HepG2 (cell line): ENCODE data around the gene MLXIPL. TPM values are rescaled to one million over a fixed set of nuclear protein-coding genes. Genes with fewer than 3 reads are reported as not detected.

Experiments
- ARNTL ChIP-seq: sonication (generic); formaldehyde crosslinking; IDR thresholded peaks from 2 replicates; pipeline ENCODE4 v1.4.0; 2020; ENCODE audit warnings: mild to moderate bottlenecking, missing genetic modification reagents
- CENPX ChIP-seq: sonication (generic); formaldehyde crosslinking; IDR thresholded peaks from 2 replicates; pipeline ENCODE4 v1.9.0; 2021; ENCODE audit warnings: mild to moderate bottlenecking, missing genetic modification reagents, moderate library complexity
- ELF3 ChIP-seq: IDR thresholded peaks from 2 replicates; pipeline ENCODE4 v1.6.1; 2016; ENCODE audit warnings: missing genetic modification reagents, missing compliant biosample characterization
- FLYWCH1 ChIP-seq: sonication (generic); formaldehyde crosslinking; IDR thresholded peaks from 2 replicates; pipeline ENCODE4 v1.8.1; 2023; ENCODE audit warnings: mild to moderate bottlenecking, missing genetic modification reagents
- HIVEP1 ChIP-seq: sonication (generic); formaldehyde crosslinking; IDR thresholded peaks from 2 replicates; pipeline ENCODE4 v1.4.0; 2020; ENCODE audit warnings: mild to moderate bottlenecking, missing genetic modification reagents
- MED1 ChIP-seq: sonication (generic); formaldehyde crosslinking; IDR thresholded peaks from 2 replicates; pipeline ENCODE4 v1.4.0; 2020; ENCODE audit warnings: missing genetic modification reagents
- SKI ChIP-seq: fragments of 450-650 bp; IDR thresholded peaks from one replicate; pipeline ENCODE4 v1.6.1; 2018; ENCODE audit warnings: mild to moderate bottlenecking; ENCODE audit not compliant: partially characterized antibody
- TAF15 ChIP-seq: fragments of 200-400 bp; formaldehyde crosslinking; IDR thresholded peaks from one replicate; pipeline ENCODE4 v1.6.1; 2018; ENCODE audit warnings: mild to moderate bottlenecking, low read depth, low read length; ENCODE audit not compliant: poor library complexity, severe bottlenecking
- TEAD3 ChIP-seq: optimal IDR thresholded peaks from 2 replicates; pipeline ENCODE3; 2016; ENCODE audit warnings: borderline replicate concordance
- ZNF264 ChIP-seq: sonication (generic); formaldehyde crosslinking; IDR thresholded peaks from 2 replicates; pipeline ENCODE4 v1.4.0; 2020; ENCODE audit warnings: missing genetic modification reagents
- ZNF296 ChIP-seq: sonication (generic); formaldehyde crosslinking; conservative IDR thresholded peaks from 2 replicates; pipeline ENCODE4 v1.5.0; 2020; ENCODE audit warnings: mild to moderate bottlenecking, missing genetic modification reagents
- ZNF614 ChIP-seq: IDR thresholded peaks from 2 replicates; pipeline ENCODE4 v1.6.1; 2018; ENCODE audit warnings: missing biosample characterization, missing genetic modification reagents, inconsistent platforms, borderline replicate concordance
- ZNF839 ChIP-seq: sonication (generic); formaldehyde crosslinking; IDR thresholded peaks from 2 replicates; pipeline ENCODE4 v1.4.0; 2020; ENCODE audit warnings: missing genetic modification reagents, mild to moderate bottlenecking, borderline replicate concordance
- polyA plus RNA-seq, 8 experiments: library from polyadenylated mRNA; depleted of rRNA in 3 of 8; stranded (reverse) in 7 of 8; unstranded in 1 of 8; fragments of >200 nt; fragmentation: Illumina TruSeq in 4 of 8; extraction: Trizol in 4 of 8; gene quantifications; 2 replicates each; pipeline versions ENCODE4 v1.2.1 to v1.2.3, GENCODE V29; 2011 to 2016; ENCODE audit warnings: low read depth in 4 of 8, missing spikeins in 1 of 8, mixed read lengths in 1 of 8; ENCODE audit not compliant: insufficient read depth in 1 of 8
- total RNA-seq, 5 experiments: library from RNA; depleted of rRNA; stranded (reverse); fragments of >200 nt; fragmentation: Illumina TruSeq; extraction: Trizol; gene quantifications; 2 replicates each; pipeline ENCODE4 v1.2.3, GENCODE V29; 2016; ENCODE audit warnings: low read depth in 1 of 5
- TF ChIP-seq, protein P1 (sequence below): sonication (generic); formaldehyde crosslinking; IDR thresholded peaks from 2 replicates; pipeline ENCODE4 v1.8.0; 2022; ENCODE audit warnings: mild to moderate bottlenecking, missing genetic modification reagents, moderate library complexity
- TF ChIP-seq, protein P2 (sequence below): sonication (generic); formaldehyde crosslinking; IDR thresholded peaks from 2 replicates; pipeline ENCODE4 v1.4.0; 2020; ENCODE audit warnings: missing genetic modification reagents
- TF ChIP-seq, protein P3 (sequence below): sonication (generic); formaldehyde crosslinking; IDR thresholded peaks from 2 replicates; pipeline ENCODE4 v1.5.0; 2020; ENCODE audit warnings: missing genetic modification reagents
- TF ChIP-seq, protein P4 (sequence below): sonication (generic); formaldehyde crosslinking; IDR thresholded peaks from 2 replicates; pipeline ENCODE4 v1.5.1; 2020; ENCODE audit warnings: missing genetic modification reagents, mild to moderate bottlenecking, borderline replicate concordance
- TF ChIP-seq, protein P5 (sequence below): sonication (generic); formaldehyde crosslinking; IDR thresholded peaks from 2 replicates; pipeline ENCODE4 v1.8.1; 2023; ENCODE audit warnings: mild to moderate bottlenecking, missing genetic modification reagents
- TF ChIP-seq, protein P6 (sequence below): sonication (generic); formaldehyde crosslinking; IDR thresholded peaks from 2 replicates; pipeline ENCODE4 v1.4.0; 2020; ENCODE audit warnings: mild to moderate bottlenecking, missing genetic modification reagents

Gene MLXIPL
- total and polyA plus RNA-seq, 2 of the 13 experiments (the other 11 are each of a cell fraction or from before 2014, with no cell fraction given) = 51.6 to 60.1 TPM

GRCh38 chr7:73647725-73648592, 23.6 kb upstream of the MLXIPL start (continued):
- TF ChIP-seq FLYWCH1 (CRISPR knock-in tag) = no peak
- no peak for TF ChIP-seq TAF15
- TF ChIP-seq, protein P1, sequence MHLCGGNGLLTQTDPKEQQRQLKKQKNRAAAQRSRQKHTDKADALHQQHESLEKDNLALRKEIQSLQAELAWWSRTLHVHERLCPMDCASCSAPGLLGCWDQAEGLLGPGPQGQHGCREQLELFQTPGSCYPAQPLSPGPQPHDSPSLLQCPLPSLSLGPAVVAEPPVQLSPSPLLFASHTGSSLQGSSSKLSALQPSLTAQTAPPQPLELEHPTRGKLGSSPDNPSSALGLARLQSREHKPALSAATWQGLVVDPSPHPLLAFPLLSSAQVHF (CRISPR knock-in tag) = no peak
- peak; percentile 6 for TF ChIP-seq TEAD3
- TF ChIP-seq ZNF296 (CRISPR knock-in tag) = no peak
- TF ChIP-seq ZNF614 = no peak
- TF ChIP-seq, protein P2, sequence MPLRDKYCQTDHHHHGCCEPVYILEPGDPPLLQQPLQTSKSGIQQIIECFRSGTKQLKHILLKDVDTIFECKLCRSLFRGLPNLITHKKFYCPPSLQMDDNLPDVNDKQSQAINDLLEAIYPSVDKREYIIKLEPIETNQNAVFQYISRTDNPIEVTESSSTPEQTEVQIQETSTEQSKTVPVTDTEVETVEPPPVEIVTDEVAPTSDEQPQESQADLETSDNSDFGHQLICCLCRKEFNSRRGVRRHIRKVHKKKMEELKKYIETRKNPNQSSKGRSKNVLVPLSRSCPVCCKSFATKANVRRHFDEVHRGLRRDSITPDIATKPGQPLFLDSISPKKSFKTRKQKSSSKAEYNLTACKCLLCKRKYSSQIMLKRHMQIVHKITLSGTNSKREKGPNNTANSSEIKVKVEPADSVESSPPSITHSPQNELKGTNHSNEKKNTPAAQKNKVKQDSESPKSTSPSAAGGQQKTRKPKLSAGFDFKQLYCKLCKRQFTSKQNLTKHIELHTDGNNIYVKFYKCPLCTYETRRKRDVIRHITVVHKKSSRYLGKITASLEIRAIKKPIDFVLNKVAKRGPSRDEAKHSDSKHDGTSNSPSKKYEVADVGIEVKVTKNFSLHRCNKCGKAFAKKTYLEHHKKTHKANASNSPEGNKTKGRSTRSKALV (CRISPR knock-in tag) = peak; percentile 81
- peak; percentile 80 for TF ChIP-seq ARNTL (CRISPR knock-in tag)
- TF ChIP-seq HIVEP1 (CRISPR knock-in tag) = 0 out of 2 replicates have a peak, but pooled peaks have one; percentile 38
- TF ChIP-seq ZNF264 (CRISPR knock-in tag) = peak; percentile 63; the same call in 1 of the 2 replicates
- TF ChIP-seq ELF3 (CRISPR knock-in tag) = 0 out of 2 replicates have a peak, but pooled peaks have one; percentile 45
- peak; percentile 33 for TF ChIP-seq SKI
- peak; percentile 91 for TF ChIP-seq MED1 (CRISPR knock-in tag)
- TF ChIP-seq ZNF839 (CRISPR knock-in tag) = no peak
- TF ChIP-seq, protein P3, sequence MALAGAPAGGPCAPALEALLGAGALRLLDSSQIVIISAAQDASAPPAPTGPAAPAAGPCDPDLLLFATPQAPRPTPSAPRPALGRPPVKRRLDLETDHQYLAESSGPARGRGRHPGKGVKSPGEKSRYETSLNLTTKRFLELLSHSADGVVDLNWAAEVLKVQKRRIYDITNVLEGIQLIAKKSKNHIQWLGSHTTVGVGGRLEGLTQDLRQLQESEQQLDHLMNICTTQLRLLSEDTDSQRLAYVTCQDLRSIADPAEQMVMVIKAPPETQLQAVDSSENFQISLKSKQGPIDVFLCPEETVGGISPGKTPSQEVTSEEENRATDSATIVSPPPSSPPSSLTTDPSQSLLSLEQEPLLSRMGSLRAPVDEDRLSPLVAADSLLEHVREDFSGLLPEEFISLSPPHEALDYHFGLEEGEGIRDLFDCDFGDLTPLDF (CRISPR knock-in tag) = 0 out of 2 replicates have a peak, but pooled peaks have one; percentile 23
- TF ChIP-seq CENPX (CRISPR knock-in tag) = no peak
- TF ChIP-seq, protein P4, sequence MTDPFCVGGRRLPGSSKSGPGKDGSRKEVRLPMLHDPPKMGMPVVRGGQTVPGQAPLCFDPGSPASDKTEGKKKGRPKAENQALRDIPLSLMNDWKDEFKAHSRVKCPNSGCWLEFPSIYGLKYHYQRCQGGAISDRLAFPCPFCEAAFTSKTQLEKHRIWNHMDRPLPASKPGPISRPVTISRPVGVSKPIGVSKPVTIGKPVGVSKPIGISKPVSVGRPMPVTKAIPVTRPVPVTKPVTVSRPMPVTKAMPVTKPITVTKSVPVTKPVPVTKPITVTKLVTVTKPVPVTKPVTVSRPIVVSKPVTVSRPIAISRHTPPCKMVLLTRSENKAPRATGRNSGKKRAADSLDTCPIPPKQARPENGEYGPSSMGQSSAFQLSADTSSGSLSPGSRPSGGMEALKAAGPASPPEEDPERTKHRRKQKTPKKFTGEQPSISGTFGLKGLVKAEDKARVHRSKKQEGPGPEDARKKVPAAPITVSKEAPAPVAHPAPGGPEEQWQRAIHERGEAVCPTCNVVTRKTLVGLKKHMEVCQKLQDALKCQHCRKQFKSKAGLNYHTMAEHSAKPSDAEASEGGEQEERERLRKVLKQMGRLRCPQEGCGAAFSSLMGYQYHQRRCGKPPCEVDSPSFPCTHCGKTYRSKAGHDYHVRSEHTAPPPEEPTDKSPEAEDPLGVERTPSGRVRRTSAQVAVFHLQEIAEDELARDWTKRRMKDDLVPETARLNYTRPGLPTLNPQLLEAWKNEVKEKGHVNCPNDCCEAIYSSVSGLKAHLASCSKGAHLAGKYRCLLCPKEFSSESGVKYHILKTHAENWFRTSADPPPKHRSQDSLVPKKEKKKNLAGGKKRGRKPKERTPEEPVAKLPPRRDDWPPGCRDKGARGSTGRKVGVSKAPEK (CRISPR knock-in tag) = peak; percentile 29; the same call in 1 of the 2 replicates
- TF ChIP-seq, protein P5, sequence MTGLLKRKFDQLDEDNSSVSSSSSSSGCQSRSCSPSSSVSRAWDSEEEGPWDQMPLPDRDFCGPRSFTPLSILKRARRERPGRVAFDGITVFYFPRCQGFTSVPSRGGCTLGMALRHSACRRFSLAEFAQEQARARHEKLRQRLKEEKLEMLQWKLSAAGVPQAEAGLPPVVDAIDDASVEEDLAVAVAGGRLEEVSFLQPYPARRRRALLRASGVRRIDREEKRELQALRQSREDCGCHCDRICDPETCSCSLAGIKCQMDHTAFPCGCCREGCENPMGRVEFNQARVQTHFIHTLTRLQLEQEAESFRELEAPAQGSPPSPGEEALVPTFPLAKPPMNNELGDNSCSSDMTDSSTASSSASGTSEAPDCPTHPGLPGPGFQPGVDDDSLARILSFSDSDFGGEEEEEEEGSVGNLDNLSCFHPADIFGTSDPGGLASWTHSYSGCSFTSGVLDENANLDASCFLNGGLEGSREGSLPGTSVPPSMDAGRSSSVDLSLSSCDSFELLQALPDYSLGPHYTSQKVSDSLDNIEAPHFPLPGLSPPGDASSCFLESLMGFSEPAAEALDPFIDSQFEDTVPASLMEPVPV = 0 out of 2 replicates have a peak, but pooled peaks have one; percentile 8
- TF ChIP-seq, protein P6, sequence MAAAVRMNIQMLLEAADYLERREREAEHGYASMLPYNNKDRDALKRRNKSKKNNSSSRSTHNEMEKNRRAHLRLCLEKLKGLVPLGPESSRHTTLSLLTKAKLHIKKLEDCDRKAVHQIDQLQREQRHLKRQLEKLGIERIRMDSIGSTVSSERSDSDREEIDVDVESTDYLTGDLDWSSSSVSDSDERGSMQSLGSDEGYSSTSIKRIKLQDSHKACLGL (CRISPR knock-in tag) = peak; percentile 61; the same call in 1 of the 2 replicates
